Sigmoid colon (tissue), 4 donors: ENCODE measurements around the gene RNF26.

Experiments
- CTCF ChIP-seq, 4 experiments: fragments of 450-650 bp in 3 of 4; fragments of 200-600 bp in 1 of 4; IDR thresholded peaks; one replicate each; pipeline ENCODE4 v1.5.1; 2016 to 2019; ENCODE audit warnings: antibody characterized with exemption in 4 of 4, mild to moderate bottlenecking in 3 of 4, moderate library complexity in 2 of 4
- EP300 ChIP-seq, 4 donors: sonication (generic); formaldehyde crosslinking; IDR thresholded peaks; one replicate each; pipeline ENCODE4 v1.6.1; 2017; ENCODE audit warnings: antibody characterized with exemption in 4 of 4
- POLR2A ChIP-seq, 2 donors: fragments of 450-650 bp; IDR thresholded peaks; one replicate each; pipeline ENCODE4 v1.6.1; 2016; ENCODE audit warnings: antibody characterized with exemption in 2 of 2, mild to moderate bottlenecking in 2 of 2, moderate library complexity in 2 of 2

- TF ChIP-seq CTCF (IDR thresholded peaks at IDR 0.05) (peak; percentile 61 to 92 (median 72)), EP300 (IDR thresholded peaks at IDR 0.05) (no peak), POLR2A (IDR thresholded peaks at IDR 0.05) (no peak)
Observed at GRCh38 chr11:119339589-119340334, 5.4 kb downstream of the RNF26 start.
